NCI-H1930 (cell line): ENCODE data around the gene CXCL1.

Source experiments
- DNase-seq, 2 experiments: peaks; one replicate each; lab custom pipeline; 2025; lab: John Stamatoyannopoulos, UW

CXCL1 gene

DNA sequence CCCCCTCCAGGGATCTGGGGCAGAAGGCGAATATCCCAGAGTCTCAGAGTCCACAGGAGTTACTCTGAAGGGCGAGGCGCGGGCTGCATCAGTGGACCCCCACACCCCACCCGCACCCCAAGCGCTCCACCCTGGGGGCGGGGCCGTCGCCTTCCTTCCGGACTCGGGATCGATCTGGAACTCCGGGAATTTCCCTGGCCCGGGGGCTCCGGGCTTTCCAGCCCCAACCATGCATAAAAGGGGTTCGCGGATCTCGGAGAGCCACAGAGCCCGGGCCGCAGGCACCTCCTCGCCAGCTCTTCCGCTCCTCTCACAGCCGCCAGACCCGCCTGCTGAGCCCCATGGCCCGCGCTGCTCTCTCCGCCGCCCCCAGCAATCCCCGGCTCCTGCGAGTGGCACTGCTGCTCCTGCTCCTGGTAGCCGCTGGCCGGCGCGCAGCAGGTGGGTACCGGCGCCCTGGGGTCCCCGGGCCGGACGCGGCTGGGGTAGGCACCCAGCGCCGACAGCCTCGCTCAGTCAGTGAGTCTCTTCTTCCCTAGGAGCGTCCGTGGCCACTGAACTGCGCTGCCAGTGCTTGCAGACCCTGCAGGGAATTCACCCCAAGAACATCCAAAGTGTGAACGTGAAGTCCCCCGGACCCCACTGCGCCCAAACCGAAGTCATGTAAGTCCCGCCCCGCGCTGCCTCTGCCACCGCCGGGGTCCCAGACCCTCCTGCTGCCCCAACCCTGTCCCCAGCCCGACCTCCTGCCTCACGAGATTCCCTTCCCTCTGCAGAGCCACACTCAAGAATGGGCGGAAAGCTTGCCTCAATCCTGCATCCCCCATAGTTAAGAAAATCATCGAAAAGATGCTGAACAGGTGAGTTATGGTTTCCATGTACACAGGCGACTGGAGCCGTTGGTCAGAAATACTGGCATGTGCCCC is at the start of gene CXCL1:
Gene CXCL1 (plus strand): TSS at position 264 of the 926 bp plus-strand sequence. CDS start 78 bp downstream, at position 342.
- DNase-seq = no peak

DNA sequence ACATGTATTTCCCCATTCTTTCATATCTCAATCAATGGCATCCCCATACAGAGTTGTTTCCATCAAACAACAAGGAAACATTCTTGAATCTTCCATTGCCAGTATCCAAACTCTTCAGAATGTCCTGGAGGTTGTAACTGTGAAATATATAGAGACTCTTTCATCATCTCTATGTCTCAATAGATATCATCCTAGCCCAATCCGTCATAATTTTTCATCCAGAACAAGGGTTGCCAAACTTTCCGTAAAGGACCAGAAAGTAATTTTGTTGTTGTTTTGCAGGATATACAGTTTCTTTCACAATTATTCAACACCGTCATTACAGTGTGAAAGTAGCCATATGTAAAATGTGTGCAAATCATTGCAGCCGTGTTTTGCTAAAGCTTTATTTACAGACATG is 47.9 kb upstream of the CXCL1 start:
- no peak for DNase-seq

DNA sequence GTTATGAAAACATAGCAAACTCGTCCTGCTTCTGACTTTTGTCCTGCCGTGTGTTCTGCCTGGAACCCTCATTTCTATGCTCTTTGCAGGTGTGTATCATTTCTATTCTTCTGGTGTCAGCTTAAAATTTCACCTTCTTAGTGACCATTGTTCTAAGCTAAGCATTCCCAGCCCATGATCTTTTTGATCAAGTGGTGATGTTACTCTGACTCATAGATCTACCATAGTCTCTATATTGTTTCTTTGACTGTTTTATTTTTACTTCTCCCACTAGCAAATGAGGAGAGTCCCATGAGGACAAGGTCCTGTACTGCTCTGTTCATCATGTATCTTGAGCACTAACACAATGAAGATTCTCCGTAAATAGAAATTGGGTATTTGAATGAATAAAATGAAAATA is 46.8 kb upstream of the CXCL1 start:
- DNase-seq = no peak

DNA sequence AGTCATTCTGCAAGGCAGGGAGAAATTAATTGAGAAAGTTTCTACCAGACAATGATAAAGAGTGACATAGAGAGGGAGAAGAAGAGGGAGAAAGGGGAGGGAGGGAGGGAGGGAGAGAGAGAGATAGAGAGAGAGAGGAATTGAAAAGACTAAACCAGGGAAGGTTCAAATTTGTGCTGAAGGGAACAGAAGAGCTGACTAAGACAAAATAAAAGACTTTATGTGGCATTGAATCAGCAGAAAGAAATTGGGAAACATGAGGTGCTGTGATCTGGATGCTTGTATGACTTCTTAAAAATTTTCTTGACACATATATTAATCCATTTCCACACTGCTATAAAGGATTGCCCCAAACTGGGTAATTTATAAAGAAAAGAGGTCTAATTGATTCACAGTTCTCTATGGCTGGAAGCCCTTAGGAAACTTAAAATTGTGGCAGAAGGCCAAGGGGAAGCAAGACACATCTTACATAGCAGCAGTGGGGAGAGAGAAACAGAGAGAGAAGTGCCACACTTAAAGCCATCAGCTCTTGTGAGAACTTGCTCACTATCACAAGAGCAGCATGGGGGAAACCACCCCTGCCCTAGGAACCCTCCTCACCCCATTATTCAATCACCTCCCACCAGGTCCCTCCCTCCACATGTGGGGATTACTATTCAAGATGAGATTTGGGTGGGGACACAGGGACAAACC is 46.2 kb upstream of the CXCL1 start:
- DNase-seq = no peak

DNA sequence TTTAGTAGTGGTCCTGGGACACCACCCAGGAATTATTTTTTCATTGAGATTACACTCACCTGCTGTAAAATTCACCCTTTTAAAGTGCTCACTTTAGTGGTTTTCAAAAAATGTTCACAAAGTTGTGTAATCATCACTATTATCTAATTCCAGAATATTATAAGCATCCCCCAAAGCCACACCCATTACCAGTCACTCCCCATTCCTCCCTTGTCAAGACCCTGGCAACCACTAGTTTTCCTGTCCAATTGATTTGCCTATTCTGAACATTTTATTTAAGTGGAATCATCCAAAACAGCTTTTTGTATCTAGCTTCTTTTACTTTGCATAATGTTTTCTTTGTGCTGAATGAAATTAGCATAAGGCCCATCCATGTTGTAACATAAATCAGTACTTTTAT is 45.4 kb upstream of the CXCL1 start:
- no peak for DNase-seq

DNA sequence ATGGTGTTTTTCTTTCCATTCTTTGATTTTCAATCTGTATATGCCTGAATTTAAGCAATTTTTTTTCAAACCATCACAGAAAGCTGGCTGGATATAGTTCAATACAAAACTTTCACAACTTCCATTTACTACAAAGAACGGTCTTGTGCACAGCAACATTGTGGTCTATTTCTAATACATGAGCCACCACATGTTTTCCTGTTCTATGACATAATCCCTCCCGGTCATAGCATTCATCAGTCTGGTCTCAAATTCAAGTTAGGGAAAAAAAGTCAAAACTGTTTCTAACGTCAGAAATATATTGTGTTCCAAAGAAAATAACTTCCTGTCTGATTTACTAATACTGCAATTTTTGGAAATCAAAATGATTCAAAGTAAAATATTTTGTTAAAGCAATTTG is 40.2 kb upstream of the CXCL1 start:
- no peak for DNase-seq

DNA sequence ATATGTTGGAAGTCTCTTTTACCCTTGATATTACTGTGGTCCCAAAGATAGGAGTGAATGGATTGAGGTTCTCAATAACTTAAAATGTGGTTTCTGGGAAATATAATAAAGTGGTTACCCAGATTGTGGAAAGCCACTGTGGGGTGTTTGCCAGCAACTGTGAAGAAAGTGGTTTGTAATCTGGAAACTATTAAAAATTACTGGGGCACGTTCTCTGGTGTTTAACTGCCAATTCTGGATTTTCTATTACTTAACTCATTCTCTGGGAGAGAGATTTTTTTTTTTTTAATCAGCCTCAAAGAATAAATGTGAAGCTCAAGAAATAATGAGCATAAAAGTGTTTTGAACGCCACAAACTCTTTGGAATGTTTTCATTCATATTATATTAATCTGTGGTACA is 37.6 kb upstream of the CXCL1 start:
- no peak for DNase-seq

DNA sequence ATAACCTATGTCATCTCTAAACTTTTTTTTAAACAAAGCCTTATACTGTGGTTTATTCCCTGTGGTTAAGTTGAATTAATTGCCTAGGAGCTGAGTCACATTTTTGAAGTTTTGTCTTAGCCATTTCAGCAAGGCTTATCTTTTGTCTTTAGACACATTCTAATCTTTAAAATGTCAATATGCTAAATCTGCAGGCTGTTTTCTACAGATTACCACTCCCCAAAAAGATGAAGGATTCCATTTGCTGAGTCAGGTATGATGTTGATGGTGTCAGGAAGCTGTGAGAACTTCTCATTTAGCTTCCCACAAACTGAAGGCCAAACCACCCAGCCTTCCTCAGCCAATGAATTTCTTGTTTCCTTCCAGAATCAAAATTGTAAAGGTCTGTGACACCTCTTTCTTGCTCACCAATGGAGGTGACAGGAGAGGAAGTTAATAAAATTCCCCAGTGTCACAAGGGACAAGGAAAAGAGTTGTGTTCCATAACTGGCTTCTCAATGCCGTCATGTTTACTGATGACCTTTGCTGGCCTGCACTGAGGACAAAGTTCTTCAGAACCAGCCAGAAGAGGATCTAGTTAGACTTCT is 36.4 kb upstream of the CXCL1 start:
- no peak for DNase-seq

DNA sequence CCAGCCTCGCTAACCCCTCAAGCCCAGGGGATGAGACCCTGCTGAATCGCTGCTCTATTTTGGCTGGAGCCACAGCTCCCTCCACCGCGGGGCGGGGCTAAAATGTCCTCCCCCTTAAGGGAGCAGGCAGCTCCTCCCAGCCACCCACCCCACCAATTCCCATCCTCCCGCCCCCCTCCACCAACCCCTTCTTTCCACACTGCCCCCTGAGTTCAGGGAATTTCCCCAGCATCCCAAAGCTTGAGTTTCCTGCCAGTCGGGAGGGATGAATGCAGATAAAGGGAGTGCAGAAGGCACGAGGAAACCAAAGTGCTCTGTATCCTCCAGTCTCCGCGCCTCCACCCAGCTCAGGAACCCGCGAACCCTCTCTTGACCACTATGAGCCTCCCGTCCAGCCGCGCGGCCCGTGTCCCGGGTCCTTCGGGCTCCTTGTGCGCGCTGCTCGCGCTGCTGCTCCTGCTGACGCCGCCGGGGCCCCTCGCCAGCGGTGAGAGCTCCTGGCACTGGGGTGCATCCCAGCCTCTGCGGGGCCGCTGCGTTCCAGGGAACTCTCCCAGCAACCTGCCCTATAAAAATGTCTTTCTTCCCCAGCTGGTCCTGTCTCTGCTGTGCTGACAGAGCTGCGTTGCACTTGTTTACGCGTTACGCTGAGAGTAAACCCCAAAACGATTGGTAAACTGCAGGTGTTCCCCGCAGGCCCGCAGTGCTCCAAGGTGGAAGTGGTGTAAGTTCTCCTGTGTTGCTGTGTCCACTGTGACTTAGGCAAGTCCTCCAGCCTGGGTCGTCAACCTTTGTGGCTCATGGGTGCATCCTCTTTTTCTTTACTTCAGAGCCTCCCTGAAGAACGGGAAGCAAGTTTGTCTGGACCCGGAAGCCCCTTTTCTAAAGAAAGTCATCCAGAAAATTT is 32.6 kb upstream of the CXCL1 start, which contains the start of gene CXCL6:
Gene CXCL6 (plus strand): TSS at position 306 of the 907 bp plus-strand sequence. CDS start 73 bp downstream, at position 379.
- DNase-seq = no peak

DNA sequence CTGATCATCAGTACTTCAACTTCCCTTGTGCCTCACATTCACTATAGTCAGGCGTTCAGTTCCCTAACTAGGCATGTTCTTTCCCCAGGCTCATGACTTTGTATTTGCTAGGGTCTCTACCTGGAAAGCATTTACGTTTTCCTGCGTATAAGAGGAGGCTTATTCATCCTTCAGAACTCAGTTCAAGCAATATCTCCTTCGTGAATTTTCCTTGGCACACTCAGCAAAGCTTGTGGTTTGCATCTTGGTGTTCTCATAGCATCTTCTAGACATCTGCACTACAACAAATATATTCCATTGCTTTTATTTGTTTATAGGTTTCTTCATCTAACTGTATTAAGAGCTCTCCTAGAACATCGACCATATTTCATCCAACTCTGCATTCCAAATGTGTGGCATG is 30.1 kb upstream of the CXCL1 start:
- no peak for DNase-seq

DNA sequence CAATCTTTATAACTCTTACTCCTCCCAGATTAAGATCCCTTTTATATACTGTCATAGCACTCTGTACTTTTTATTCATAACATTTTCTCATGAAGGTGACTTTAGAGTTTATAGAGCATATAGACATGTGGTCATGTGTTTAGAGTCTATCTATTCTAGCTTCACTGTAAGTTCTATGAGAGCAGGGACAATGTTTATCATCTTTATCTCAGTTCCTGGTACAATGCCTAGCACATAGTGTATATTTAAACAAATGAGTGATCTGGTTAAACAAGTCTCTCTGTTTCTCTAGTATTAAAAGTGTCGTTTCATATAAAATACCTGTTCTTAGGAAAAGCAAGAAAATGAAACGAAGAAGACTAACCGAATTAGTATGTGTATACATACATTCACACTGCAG is 29.5 kb upstream of the CXCL1 start:
- no peak for DNase-seq

DNA sequence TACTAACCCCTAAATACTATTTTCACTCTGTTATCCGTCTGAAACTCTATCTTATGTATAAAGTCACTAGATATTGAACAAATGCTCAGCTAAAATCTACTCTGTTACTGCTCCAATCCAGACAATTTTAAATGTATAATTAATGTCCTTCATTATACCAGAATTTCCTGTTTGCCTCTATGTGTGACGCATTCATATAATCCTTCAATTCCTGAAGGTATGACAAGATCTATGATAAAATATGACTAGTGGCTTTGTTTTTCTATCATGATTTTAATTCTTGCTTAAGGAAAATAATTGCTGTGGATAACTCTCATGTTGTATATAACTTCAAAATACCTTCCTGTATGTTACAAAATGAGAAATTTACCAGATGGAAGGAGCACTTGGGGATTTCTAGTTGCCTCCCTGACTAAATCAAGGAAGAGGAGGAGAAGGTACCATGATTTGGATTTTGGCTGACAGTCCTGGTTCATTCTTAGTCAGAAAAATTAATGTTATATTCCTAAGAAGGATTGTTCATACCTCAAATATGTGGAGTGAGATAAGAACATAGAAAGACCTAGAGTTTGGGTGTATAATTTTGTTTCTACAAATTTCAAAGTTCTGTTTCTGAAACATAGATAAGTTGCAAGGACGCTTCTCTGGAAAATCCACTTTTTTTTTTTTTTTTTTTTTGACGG is 27.8 kb upstream of the CXCL1 start:
- DNase-seq = no peak

DNA sequence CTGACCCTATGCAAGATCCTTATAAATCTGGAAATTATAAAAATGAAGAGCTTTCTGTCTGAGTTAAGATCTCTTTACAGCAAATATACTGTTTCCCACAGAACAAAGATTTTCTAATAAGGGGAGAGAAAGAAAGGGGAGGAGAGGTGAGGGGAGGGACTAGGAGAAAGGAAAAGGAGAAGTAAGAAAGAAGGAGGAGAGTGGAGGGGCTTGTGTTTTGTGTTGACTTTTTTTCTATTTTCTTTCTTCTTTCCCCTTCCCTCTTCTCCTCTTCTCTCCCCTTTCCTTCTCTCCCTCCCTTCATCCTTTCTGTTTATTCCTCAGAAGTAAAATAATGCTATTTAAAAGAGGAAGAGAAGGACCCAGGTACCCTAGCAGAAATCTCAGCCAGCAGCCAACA is 26.5 kb upstream of the CXCL1 start:
- no peak for DNase-seq

DNA sequence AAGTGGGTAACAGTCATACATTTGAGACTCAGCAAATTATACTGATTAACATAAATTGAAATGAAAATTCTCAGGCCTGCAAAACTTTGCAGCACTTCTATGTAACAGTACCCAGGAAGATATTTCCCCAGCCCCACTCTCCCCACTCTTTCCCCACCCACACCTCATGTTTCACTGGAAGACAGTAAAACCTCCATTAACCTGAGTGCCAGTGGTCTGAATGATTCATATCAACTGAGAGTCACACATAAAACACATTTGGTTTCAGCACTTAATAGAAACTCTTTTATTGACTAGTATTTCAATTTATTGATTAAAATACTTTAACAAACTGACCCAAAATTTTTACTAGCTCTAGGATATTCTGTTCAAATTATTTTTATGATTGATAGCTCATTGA is 25.8 kb upstream of the CXCL1 start:
- no peak for DNase-seq

DNA sequence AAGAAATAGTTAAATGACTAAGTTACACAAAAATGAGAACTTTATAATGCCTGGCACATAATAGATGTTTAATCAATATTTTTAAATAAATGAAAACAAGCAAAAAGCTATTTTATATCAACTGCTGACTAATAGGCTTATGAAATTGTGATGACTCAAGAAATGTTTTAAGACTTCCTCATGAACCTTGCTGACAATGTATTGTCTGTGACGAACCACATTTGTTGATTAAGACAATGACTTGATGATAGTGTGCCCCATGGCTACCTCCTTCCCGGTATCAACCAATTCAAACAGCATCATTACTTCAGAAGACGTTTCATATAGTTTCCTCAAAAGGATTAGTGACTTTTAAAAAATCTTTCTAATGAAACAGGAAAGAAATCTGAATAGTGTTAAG is 24.8 kb upstream of the CXCL1 start:
- no peak for DNase-seq

DNA sequence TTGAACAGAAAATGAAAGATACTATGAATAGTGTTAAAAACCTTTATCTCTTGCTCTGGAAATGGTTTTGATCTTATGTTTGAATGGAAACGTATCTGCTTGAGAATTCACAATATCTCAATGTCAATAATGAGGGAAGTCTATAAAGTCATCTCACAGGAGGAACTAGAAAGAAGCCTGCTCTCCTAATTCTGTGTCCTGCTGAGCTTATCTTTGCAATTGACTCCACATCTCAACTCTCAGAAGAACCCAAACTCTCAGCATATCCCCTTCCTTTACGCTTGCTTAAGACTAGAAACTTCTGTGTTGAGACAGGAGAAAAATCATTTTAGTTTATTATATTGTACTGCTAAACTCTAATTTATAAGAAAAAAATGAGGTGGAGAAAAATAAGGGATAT is 24.4 kb upstream of the CXCL1 start:
- DNase-seq = no peak

DNA sequence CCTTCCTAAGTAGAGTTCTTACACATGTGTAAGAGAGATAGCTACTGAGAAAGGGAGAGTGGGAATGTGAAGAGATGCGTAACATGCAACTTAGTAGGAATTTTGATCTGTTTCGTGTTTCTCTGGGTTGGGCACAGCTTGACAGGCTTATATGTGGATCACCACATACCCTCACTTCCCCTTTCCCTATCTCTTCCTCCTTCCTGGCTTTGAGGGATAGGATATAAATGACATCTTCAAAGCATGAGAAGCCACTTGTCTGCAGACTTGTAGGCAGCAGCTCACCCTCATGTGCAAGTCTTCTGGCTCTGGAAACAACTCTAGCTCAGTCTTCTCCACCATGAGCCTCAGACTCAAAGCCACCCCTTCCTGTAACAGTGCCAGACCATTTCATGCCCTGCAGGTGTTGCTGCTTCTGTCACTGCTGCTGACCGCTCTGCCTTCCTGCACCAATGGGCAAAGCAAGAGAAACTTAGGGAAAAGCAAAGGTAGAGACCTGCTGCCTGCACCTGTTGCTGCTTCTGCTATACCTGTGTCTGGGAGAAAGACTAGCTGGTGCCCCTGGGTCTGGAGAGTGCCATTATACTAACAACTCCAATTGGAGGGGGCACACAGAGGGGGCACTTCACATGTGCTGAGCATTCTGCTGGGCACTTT is 21.5 kb upstream of the CXCL1 start:
- no peak for DNase-seq

DNA sequence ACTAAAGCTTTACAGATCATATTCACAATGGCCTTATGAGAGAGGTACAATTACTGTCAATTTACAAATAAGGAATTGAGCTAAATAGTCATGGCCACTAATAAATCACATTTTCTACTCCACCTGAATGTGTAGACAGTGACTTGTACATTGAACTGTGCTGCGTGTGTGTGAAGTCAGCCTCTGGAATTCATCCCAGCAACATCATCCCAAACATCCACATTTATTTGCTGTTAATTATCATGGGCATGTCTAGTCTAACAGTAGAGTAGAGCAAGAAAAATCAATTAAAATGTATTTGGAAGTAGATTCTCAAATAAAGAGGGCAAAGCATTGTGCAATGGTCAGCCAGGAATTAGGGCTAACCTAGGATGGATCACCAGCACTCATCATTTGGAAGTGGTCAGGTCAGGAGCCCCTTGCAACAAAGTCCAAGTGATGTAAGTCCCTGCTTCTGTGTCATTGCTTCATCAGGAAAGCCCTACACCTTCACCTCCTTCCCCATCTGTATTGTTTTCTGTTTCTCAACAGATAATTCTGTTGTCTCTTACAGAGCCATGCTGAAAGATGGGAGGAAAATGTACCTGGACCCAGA is 20.9 kb upstream of the CXCL1 start:
- no peak for DNase-seq

DNA sequence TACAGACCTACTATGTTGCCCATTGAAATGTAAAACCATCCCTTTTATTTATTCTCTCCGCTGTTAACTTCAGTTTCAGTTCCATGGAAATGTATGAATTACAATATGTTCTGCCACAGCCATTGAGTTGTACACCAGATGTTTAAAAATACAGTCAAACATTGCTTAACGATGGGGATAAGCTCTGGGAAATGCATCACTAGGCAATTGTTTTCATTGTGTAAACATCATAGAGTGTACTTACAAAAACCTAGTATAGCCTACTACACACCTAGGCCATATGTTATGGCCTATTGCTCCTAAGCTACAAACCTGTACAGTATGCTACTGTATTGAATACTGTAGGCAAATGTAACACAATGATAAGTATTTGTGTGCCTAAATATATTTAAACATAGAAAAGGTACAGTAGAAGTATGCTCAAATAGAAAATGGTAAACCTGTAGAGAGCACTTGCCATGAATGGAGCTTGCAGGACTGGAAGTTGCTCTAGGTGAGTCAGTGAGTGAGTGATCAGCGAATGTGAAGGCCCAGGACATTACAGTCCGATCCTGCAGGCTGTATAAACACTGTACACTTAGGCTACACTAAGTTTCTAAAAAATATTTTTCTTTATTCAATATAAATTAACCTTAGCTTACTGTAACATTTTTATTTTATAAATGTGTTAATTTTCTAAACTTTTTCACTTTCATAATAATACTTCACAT is 18.8 kb upstream of the CXCL1 start:
- DNase-seq = no peak

DNA sequence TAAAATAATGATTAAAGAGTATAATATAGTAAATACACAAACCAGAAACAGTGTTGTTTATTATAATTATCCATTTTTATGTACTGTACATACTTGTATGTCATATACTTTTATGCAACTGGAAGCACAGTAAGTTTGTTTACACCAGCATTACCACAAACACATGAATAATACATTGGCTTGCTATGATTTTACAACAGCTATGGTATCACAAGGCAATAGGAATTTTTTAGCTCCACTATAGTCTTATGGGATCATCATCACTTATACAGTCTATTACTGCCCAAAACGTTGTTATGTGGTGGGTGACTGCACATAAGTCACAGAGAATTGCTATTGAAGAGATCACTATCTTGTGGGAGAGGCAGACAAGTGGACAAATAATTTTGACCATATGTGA is 17.9 kb upstream of the CXCL1 start:
- DNase-seq = no peak
